GM21381 (cell line): ENCODE data around the gene RETREG2.

Experiments used
- ATAC-seq: cut with Tn5 transposase; IDR thresholded peaks from one replicate; pipeline ENCODE4 v1.9.1; 2021; ENCODE audit warnings: mild to moderate bottlenecking, moderate library complexity; ENCODE audit not compliant: unreplicated experiment

RETREG2 gene

DNA sequence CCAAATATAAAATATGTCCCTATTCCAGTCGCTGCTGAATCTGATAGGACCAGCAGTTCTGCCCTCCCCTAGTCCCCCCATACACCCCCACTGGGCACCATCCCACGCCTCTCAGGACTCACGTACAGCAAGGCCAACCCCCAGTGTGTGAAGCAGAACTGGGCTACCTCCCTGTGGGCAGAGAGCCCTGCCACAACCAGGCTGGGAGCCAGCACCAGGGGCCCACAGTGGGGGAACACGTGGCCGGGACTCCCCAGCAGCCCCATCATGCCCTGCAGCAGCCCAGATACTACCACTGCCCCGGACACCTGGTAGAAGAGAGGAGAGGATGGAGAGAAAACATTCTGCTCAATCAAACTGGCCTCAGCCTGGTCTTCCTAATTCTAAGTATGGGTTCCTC lies 9.5 kb upstream of the RETREG2 start:
- no peak for ATAC-seq

- ATAC-seq = no peak
Observed at GRCh38 chr2:219168932-219169331, 9.1 kb upstream of the RETREG2 start.

DNA sequence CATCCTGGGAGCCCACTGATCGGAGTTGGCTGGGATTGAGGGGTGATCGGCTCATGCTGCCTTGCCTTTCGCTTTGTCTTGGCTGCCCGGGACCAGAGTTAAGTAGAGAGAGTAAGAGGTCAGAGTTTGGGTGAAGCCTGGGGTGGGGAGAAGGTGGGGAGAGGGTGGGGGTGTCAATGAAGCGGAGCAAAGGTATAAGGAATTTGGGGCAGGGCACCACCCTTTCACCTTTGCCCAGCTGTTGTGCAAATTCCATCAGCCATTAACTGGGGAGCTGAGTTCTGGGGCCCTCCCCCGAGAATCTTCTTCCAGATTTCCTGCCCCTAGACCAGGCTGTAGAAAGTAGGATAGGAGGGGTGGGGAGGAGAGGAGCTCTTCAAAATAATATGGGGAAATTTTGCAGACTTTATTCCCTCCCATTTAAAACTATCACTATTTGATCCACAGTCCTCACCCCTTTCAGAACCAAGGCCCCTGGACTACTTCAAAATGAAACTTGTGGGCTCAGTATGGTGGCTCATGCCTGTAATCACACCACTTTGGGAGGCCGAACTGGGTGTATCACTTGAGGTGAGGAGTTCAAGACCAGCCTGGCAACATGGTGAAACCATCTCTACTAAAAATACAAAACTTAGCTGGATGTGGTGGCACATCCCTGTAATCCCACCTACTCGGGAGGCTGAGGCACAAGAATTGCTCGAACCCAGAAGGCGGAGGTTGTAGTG lies 8.0 kb upstream of the RETREG2 start, which contains the start of gene SLC23A3:
SLC23A3 (minus strand) TSS at position 100 of the 725 bp plus-strand sequence; CDS start at position 55, 45 bp downstream.
- ATAC-seq = no peak

GRCh38 chr2:219171231-219171651 lies 6.8 kb upstream of the RETREG2 start:
- no peak for ATAC-seq

DNA sequence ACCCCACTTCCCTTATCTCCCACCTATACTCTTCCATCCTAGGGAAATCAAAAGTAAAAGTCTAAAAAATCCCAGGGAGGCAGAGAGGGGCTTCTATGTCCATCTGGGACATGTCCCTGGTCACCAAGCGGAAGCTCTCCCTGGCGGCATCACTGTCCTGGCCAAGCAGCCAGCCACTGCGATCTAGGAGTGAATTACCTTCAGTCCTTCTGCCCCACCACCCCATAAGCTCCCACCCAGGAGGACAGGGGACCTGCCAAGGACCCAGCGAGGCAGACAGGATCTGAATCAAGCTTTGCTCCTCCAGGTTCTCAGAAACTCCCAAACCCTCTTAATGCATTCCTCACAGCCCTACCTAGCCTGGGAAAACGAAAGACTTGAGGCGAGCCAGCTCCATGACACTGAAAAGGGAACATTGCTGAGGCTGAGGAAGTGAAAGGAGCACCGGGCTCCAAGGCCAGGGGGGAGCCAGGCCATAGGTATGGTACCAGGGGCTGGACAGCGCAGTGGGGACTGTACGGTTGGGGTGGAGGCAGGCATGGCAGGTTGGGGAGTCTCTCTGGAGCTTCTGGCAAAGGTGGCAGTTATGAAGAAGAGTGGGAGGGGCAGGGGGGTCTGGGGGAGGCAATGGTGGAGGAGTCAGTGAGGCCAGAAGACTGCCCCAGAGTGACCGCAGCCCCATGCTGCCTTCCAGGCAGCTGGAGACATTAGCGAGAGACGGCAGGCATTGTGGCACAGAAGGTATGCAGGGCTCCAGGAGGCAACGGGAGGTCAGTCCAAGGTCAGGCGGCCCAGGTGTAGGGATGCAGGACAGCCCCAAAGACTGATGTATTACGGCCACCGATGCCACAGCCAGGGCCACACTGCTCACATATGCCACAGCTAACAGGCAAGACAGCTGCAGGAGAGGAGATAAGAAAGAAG lies 5.6 kb upstream of the RETREG2 start:
- ATAC-seq = no peak

GRCh38 chr2:219173176-219173575 lies 4.9 kb upstream of the RETREG2 start:
- ATAC-seq = no peak

DNA sequence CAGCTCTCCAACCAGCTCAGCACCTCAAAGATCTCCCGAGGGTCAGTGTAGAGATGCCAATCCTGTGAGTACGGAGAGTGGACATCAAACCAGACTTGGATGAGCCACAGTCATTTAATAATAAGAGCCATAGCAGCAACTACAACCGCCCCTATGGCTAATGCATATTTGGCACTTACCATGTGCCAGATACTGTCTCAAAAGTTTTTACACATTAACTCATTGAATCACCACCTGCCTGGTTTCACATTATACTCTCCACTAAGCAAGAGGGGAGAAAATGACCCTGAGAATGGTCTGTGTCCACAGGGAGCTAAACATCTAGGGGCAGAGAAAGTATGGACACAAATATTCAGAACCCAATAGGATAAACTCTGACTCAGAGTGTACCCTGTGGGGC lies 3.9 kb upstream of the RETREG2 start:
- no peak for ATAC-seq

DNA sequence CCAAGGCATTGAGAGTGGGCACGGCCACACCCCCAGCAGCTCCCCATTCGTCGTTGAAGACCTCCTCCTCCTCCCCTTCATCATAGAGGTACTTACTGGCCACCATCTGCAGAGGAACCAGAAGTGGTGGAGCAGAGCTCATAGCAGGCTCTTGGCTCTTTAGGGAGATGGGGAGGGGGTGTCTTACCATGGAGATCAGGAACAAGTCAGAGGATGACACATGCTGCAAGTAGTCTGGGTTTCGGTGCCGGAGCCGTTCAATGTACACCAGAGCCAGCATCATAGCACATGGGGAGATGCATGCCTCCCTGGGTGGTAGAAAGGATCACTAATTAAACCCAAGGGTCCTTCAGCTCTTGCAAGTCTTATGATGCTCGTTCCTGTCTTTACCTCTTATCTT lies 3.3 kb upstream of the RETREG2 start:
- no peak for ATAC-seq

DNA sequence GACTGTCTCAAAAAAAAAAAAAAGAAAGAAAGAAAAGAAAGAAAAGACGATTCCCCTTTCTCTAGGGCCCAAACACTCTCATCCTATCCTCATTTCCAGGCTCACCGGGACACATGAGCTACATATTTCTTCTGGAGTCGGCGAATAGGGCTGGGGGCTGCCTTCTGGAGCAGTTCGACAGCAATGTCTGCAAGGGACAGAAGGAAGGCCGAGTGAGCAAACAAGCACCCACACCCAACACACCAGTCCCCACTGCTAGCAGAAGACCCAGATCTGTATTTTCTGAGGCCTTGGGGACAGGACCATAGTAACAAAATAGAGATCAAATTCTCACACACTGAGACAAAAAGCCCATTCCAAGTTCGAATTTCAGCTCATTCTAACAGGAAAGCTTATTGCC lies 2.6 kb upstream of the RETREG2 start:
- no peak for ATAC-seq

- peak; percentile 14 for ATAC-seq
Observed at GRCh38 chr2:219175928-219176817, 1.9 kb upstream of the RETREG2 start.

DNA sequence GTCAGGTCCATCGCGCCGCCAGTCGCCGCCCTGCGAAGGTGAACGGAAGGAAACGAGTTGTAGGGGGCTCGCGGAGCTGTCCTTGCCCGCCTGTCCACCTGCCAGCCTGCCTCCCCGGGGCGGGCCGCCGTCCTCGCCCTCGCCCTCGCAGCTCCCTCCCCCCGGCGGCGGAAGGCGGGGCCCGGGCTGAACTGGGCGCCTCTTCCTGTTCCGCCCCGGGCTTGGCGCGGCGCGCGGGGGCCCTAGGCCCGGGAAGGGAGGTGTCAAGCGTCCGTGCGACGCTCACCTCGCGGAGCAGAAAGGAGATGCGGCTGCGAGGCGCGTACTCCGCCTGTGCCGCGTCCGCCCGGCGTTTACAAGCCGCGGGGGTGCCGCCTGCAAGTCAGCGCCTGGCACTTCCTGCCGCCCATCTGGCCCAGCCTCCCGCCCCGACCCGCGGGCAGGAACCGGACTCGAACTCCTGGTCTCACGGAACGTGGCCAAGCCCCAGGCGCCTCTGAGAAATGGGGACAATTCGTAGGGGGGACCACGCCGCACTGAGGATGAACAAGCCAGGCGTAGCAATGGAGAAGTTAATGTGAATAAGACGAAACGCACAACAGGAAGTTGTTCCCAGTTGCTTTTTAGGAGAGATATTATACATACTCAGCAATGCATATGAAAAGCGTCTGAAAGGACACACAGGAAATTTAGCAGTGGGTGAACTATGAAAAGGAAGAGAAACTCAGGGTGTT lies 1.1 kb upstream of the RETREG2 start, which contains the start of gene CNPPD1:
CNPPD1 (minus strand) TSS at position 108 of the 734 bp plus-strand sequence; CDS start at position 11, 97 bp downstream.
- ATAC-seq = peak; percentile 63

- ATAC-seq = peak; percentile 11
Observed at GRCh38 chr2:219178377-219179175, 501 bp downstream of the RETREG2 start.

GRCh38 chr2:219179601-219180465 lies 1.8 kb downstream of the RETREG2 start:
- ATAC-seq = no peak

DNA sequence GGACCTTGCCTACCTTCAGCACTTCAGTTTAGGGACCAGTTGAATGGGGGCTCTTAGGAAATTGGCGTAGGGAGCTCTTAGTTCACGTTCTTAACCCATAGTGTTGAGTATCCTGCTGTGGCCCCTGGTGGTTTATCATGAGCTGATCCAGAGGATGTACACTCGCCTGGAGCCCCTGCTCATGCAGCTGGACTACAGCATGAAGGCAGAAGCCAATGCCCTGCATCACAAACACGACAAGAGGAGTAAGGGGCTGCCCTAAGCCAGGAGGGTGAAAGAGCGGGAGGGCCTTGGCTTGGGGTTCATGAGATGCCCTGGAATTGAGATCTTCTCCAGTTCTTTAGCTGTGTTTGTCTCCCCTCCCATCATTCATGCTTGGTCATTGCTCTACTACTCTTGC lies 2.9 kb downstream of the RETREG2 start:
- no peak for ATAC-seq

DNA sequence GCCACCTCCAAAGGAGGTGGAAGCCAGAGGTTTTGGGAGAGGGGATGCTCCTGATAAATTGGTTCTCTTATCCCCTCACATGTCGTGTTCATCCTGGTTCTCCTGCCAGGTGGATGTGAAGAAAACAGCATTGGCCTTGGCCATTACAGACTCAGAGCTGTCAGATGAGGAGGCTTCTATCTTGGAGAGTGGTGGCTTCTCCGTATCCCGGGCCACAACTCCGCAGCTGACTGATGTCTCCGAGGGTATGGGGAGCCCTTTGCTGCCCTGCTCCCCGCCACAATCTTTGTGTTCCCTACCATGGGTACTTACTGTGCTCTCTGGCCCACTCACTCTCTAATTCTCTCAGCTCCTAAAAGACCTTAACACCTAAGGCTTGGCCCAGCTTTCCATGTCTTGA lies 3.5 kb downstream of the RETREG2 start:
- no peak for ATAC-seq

DNA sequence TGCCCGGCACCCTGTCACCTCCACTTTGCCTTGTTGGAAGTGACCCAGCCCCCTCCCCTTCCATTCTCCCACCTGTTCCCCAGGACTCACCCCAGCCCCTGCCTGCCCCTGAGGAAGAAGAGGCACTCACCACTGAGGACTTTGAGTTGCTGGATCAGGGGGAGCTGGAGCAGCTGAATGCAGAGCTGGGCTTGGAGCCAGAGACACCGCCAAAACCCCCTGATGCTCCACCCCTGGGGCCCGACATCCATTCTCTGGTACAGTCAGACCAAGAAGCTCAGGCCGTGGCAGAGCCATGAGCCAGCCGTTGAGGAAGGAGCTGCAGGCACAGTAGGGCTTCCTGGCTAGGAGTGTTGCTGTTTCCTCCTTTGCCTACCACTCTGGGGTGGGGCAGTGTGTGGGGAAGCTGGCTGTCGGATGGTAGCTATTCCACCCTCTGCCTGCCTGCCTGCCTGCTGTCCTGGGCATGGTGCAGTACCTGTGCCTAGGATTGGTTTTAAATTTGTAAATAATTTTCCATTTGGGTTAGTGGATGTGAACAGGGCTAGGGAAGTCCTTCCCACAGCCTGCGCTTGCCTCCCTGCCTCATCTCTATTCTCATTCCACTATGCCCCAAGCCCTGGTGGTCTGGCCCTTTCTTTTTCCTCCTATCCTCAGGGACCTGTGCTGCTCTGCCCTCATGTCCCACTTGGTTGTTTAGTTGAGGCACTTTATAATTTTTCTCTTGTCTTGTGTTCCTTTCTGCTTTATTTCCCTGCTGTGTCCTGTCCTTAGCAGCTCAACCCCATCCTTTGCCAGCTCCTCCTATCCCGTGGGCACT lies 4.5 kb downstream of the RETREG2 start:
- no peak for ATAC-seq

DNA sequence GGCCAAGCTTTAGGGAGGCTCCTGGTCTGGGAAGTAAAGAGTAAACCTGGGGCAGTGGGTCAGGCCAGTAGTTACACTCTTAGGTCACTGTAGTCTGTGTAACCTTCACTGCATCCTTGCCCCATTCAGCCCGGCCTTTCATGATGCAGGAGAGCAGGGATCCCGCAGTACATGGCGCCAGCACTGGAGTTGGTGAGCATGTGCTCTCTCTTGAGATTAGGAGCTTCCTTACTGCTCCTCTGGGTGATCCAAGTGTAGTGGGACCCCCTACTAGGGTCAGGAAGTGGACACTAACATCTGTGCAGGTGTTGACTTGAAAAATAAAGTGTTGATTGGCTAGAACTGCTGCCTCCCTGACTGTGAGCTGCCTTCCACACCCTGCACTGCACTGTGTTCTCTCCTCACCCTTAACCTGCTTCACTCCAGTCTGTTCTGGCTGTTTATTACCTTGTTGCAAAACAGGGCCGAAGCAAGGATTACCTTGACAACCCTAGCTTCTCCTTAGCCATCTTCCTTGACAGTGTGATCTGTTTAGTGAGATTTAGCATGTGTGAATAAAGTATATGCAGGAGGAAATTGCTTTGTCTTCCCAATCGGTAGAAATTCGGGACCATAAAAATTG lies 5.2 kb downstream of the RETREG2 start:
- ATAC-seq = no peak
